SK-N-MC (cell line): ENCODE data around the gene DDAH1.

Experiments used
- EZH2 ChIP-seq: fragments of 200-600 bp; sonication (generic); IDR thresholded peaks from one replicate; pipeline ENCODE4 v1.6.1; 2017; ENCODE audit warnings: antibody characterized with exemption
- FOXP2 ChIP-seq: optimal IDR thresholded peaks from 2 replicates; pipeline ENCODE3; 2011; ENCODE audit warnings: mild to moderate bottlenecking, moderate library complexity; ENCODE audit not compliant: insufficient read depth; ENCODE audit errors: extremely low read length, control extremely low read depth
- POLR2AphosphoS5 ChIP-seq: IDR thresholded peaks from 2 replicates; pipeline ENCODE4 v1.6.1; 2012; ENCODE audit warnings: mild to moderate bottlenecking, low read depth, low read length, borderline replicate concordance

- TF ChIP-seq EZH2 (no peak), POLR2AphosphoS5 (no peak), FOXP2 (no peak)
Measured at GRCh38 chr1:85376356-85376755, 88.6 kb downstream of the DDAH1 start.
